Gastrocnemius medialis (tissue), 4 donors: Measurements from ENCODE around the gene OR2W3.

ENCODE experiments used
- CTCF ChIP-seq, 5 experiments: fragments of 450-650 bp in 3 of 5; fragments of 200-600 bp in 2 of 5; sonication (generic) in 2 of 5; IDR thresholded peaks in 4 of 5; conservative IDR thresholded peaks in 1 of 5; 1 replicate in 4 of 5; 2 replicates in 1 of 5; pipeline ENCODE4 v1.5.1; 2016 to 2019; ENCODE audit warnings: antibody characterized with exemption in 5 of 5, mild to moderate bottlenecking in 3 of 5, moderate library complexity in 3 of 5
- POLR2A ChIP-seq, 2 donors: fragments of 450-650 bp; IDR thresholded peaks; one replicate each; pipeline ENCODE4 v1.6.1; 2017; ENCODE audit warnings: antibody characterized with exemption in 2 of 2, mild to moderate bottlenecking in 2 of 2, moderate library complexity in 2 of 2

GRCh38 chr1:247862756-247863155 is 32.6 kb upstream of the OR2W3 start:
- TF ChIP-seq CTCF (IDR thresholded peaks at IDR 0.05 in 4 of 5, conservative IDR thresholded peaks at IDR 0.05 in 1 of 5) (no peak), POLR2A (IDR thresholded peaks at IDR 0.05) (no peak)
